Glutamatergic neuron (in vitro differentiated cells): Measurements from ENCODE around the gene TMEM120B. TPM values are rescaled to one million over a fixed set of nuclear protein-coding genes. Genes with fewer than 3 reads are reported as not detected.

Experiments used
- DNase-seq: peaks from one replicate; pipeline ENCODE4 v3.0.0; 2022
- H3K27ac Mint-ChIP-seq: one replicate; pipeline ENCODE4 v1.8.0; 2020; ENCODE audit warnings: mild to moderate bottlenecking, mixed read lengths, inconsistent platforms; ENCODE audit not compliant: unreplicated experiment
- H3K27me3 Mint-ChIP-seq: one replicate; pipeline ENCODE4 v1.8.0; 2020; ENCODE audit warnings: mild to moderate bottlenecking, moderate library complexity, mixed read lengths, inconsistent platforms; ENCODE audit not compliant: unreplicated experiment
- H3K36me3 Mint-ChIP-seq: one replicate; pipeline ENCODE4 v1.8.0; 2020; ENCODE audit warnings: mild to moderate bottlenecking, mixed read lengths, inconsistent platforms; ENCODE audit not compliant: unreplicated experiment
- H3K4me1 Mint-ChIP-seq: one replicate; pipeline ENCODE4 v1.8.0; 2020; ENCODE audit warnings: mild to moderate bottlenecking, low read depth, mixed read lengths, inconsistent platforms; ENCODE audit not compliant: unreplicated experiment
- H3K4me3 Mint-ChIP-seq: one replicate; pipeline ENCODE4 v1.8.0; 2020; ENCODE audit warnings: mild to moderate bottlenecking, mixed read lengths, inconsistent platforms; ENCODE audit not compliant: unreplicated experiment
- H3K9me3 Mint-ChIP-seq: one replicate; pipeline ENCODE4 v1.8.0; 2020; ENCODE audit warnings: mild to moderate bottlenecking, moderate library complexity, mixed read lengths, inconsistent platforms; ENCODE audit not compliant: unreplicated experiment
- CTCF ChIP-seq: fragments of 200-600 bp; sonication (generic); IDR thresholded peaks from one replicate; pipeline ENCODE4 v1.5.0; 2021; ENCODE audit not compliant: partially characterized antibody, unreplicated experiment
- total RNA-seq: library from RNA; stranded (reverse); fragmentation: NEBNext Ultra II Directional; extraction: Animal tissue kit (Norgen Biotek cat#: 25700); gene quantifications from one replicate; pipeline ENCODE4 v1.2.1, GENCODE V29; 2021; ENCODE audit not compliant: unreplicated experiment

Gene TMEM120B
- total RNA-seq, 1 donor from 2014 or later, result 205 TPM

GRCh38 chr12:121797937-121798786, 85.6 kb downstream of the TMEM120B start:
- Mint-ChIP-seq H3K27ac (peak overlapping the region; percentile 98), H3K9me3 (peaks cover 54% of the 10 kb centered on the region), H3K4me1 (peaks cover 22% of the 10 kb centered on the region), H3K27me3 (peaks cover 56% of the 10 kb centered on the region), H3K4me3 (peak overlapping the region; percentile 92), H3K36me3 (peaks cover 9% of the 10 kb centered on the region)
- DNase-seq, result peak; percentile 84
- TF ChIP-seq CTCF, result no peak

- Mint-ChIP-seq H3K27me3 (peaks cover 57% of the 10 kb centered on the region), H3K9me3 (peaks cover 55% of the 10 kb centered on the region), H3K4me1 (peaks cover 22% of the 10 kb centered on the region), H3K27ac (peak overlapping the region; percentile 98), H3K36me3 (peaks cover 9% of the 10 kb centered on the region), H3K4me3 (peak overlapping the region; percentile 92)
- no peak for TF ChIP-seq CTCF
- DNase-seq, result no peak
Measured at GRCh38 chr12:121798787-121799155, 86.2 kb downstream of the TMEM120B start.

- TF ChIP-seq CTCF, result no peak
- Mint-ChIP-seq H3K4me1 (peaks cover 21% of the 10 kb centered on the region), H3K4me3 (peak overlapping the region; percentile 92), H3K27me3 (peaks cover 56% of the 10 kb centered on the region), H3K9me3 (peaks cover 54% of the 10 kb centered on the region), H3K27ac (peak overlapping the region; percentile 98), H3K36me3 (peaks cover 9% of the 10 kb centered on the region)
- DNase-seq, result peak; percentile 71
Measured at GRCh38 chr12:121799156-121799841, 86.7 kb downstream of the TMEM120B start.

GRCh38 chr12:121799842-121800693, 87.5 kb downstream of the TMEM120B start:
- H3K4me1 Mint-ChIP-seq, result peaks cover 15% of the 10 kb centered on the region
- H3K36me3 Mint-ChIP-seq, result peaks cover 9% of the 10 kb centered on the region

More at GRCh38 chr12:121799842-121800693, 87.5 kb downstream of the TMEM120B start:
- DNase-seq, result peak; percentile 89
- Mint-ChIP-seq H3K4me3 (peak overlapping the region; percentile 91), H3K27me3 (peaks cover 49% of the 10 kb centered on the region), H3K27ac (peak overlapping the region; percentile 98), H3K9me3 (peaks cover 49% of the 10 kb centered on the region)
- peak; percentile 25 for TF ChIP-seq CTCF
